ENCODE data around the gene SNRNP40.

SNRNP40 gene

GRCh38 chr1:31234870-31235269, 61.7 kb downstream of the SNRNP40 start:
- no peak overlapping the region for H3K27ac ChIP-seq
- DNase-seq (ENCODE audit: low read depth, low spot score): no peak

- DNase-seq (ENCODE audit: low read depth, low spot score): no peak
- H3K27ac ChIP-seq: no peak overlapping the region
These were observed 62.4 kb downstream of the SNRNP40 start for GRCh38 chr1:31234123-31234708.

DNA sequence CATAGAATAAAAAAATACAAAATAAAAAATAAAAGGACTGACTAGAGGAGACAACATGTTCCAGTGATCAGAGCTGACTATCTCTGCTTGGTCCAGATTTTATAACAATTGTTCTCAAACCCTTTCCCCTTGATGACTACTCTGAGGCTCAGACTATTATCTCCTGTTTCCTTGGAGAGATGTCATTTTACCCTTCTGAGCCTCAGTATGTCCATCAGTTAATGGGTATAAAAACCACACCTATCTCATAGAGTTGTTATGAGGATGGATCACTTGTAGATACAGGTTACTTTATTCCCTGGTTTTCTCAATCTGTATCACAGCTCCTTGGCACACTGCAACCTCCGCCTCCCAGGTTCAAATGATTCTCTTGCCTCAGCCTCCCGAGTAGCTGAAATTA, 63.9 kb downstream of the SNRNP40 start:
- H3K27ac ChIP-seq: no peak overlapping the region
- no peak for DNase-seq (ENCODE audit: low read depth, low spot score)

GRCh38 chr1:31231802-31232201, 64.8 kb downstream of the SNRNP40 start:
- DNase-seq (ENCODE audit: low read depth, low spot score): no peak
- no peak overlapping the region for H3K27ac ChIP-seq

GRCh38 chr1:31230378-31230777, 66.2 kb downstream of the SNRNP40 start:
- DNase-seq (ENCODE audit: low read depth, low spot score): no peak
- H3K27ac ChIP-seq: no peak overlapping the region

DNA sequence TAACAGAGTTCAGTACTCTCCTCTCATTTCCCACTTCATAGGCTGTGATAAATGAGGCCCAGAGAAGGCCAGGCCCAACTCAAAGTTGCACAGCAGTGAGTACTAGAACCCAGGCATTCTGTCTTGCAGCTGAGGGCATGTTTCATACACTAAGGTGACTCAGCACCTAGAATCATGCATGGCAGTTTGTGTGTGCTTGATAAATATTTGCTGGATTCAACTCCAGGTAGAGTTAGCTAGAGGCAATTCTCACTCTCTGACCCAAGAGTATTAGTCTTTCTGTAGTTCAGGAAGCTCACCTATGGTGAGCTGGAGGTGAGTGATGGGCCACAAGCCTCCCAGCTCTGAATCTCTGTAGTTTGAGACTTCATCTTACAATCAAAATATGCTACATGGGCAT, 67.6 kb downstream of the SNRNP40 start:
- H3K27ac ChIP-seq: no peak overlapping the region
- DNase-seq (ENCODE audit: low read depth, low spot score): peak; percentile 20

- no peak overlapping the region for H3K27ac ChIP-seq
- no peak for DNase-seq (ENCODE audit: low read depth, low spot score)
These were observed 68.6 kb downstream of the SNRNP40 start for GRCh38 chr1:31227891-31228568.

GRCh38 chr1:31224068-31224467, 72.5 kb downstream of the SNRNP40 start:
- no peak overlapping the region for H3K27ac ChIP-seq
- no peak for DNase-seq (ENCODE audit: low read depth, low spot score)

DNA sequence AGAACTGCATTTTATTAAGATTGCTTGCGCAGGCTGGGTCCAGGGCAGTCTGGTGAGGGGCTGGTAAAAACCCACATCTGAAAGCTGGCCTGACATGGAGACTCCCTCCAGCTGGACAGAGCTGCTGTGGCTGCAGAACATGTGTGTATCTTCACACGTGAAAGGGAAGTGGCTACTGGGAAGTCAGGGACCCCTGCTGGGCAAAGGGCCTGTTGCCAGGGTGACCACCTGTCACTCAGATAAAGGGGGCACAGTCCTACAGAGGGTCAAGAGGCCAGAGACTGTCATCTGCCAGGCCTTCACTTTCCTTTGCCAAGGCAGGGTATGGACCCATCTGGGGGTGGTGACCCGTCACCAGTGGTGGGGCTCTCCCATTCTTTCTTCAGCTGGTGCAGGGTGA, 74.4 kb downstream of the SNRNP40 start:
- no peak overlapping the region for H3K27ac ChIP-seq

GRCh38 chr1:31221072-31221471, 75.5 kb downstream of the SNRNP40 start:
- peak; percentile 3 for DNase-seq (ENCODE audit: low read depth, low spot score)
- H3K27ac ChIP-seq: no peak overlapping the region

More for the DNA sequence above, 74.4 kb downstream of the SNRNP40 start:
- no peak for DNase-seq (ENCODE audit: low read depth, low spot score)

DNA sequence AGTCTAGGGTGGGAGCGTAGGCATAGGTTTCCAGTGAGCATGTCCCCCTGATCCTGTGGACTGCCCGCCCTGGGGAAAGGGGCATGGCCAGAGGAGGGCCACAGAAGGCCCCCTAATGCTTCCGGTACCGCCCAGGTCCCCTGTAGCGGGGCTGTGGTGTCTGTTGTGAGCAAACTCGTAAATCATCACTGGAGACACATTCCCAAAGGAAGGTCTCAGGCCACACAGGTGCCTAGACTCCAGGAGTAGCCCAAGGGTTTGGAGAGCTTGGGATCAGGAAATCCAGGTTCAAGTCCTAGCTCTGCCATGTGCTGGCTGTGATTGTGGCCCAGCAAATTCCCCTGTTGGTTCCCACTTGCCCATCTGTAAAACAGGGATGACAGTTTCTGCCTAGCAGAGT, 77.1 kb downstream of the SNRNP40 start:
- DNase-seq (ENCODE audit: low read depth, low spot score): no peak
- H3K27ac ChIP-seq: no peak overlapping the region

DNA sequence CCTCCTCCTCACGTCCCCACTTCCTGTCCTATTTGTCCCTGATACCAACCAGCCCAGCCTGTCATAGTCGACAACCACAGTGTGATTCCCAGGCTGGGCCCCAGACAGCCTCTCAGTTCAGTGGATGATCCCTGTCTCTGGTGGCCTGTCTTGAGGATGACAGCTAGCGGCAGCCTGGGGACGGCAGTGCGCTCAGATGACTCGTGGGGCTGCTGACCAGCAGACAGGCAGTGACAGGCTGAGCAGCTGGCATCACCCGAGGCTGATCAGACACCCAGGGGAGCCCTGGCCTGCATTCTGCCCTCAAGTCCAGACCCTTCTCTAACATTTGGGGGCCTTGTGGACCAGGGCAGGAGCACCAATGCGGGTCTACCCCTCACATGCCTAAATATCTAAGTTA, 77.9 kb downstream of the SNRNP40 start:
- H3K27ac ChIP-seq: no peak overlapping the region
- DNase-seq (ENCODE audit: low read depth, low spot score): no peak

GRCh38 chr1:31216016-31216415, 80.6 kb downstream of the SNRNP40 start:
- DNase-seq (ENCODE audit: low read depth, low spot score): peak; percentile 8
- H3K27ac ChIP-seq: no peak overlapping the region

- no peak overlapping the region for H3K27ac ChIP-seq
- no peak for DNase-seq (ENCODE audit: low read depth, low spot score)
These were observed 81.5 kb downstream of the SNRNP40 start for GRCh38 chr1:31215065-31215570.

- no peak overlapping the region for H3K27ac ChIP-seq
- no peak for DNase-seq (ENCODE audit: low read depth, low spot score)
These were observed 82.1 kb downstream of the SNRNP40 start for GRCh38 chr1:31214316-31215064.
